Measurements from ENCODE around the gene PRKAR1A. TPM values are rescaled to one million over a fixed set of nuclear protein-coding genes. Genes with fewer than 3 reads are reported as not detected.

Gene PRKAR1A
- total RNA-seq, 1 donor from 2014 or later = 265 TPM

Other genes with a start within 250 kb of the PRKAR1A start
- gene SLC16A6, start 221.3 kb upstream of the PRKAR1A start, total RNA-seq = 3.1 and 3.4 TPM in 2 replicates
- 7.3 and 9.6 TPM in 2 replicates for gene ARSG, start 220.9 kb upstream of the PRKAR1A start, total RNA-seq
- 14.0 and 15.7 TPM in 2 replicates for gene WIPI1, start 54.9 kb upstream of the PRKAR1A start, total RNA-seq
- gene FAM20A, start 88.9 kb downstream of the PRKAR1A start, total RNA-seq = not detected in 2 replicates

Data from activated T-helper 2 cell treated with anti-CD3 and anti-CD28 coated beads, Interferon-gamma antibody, Interleukin-2, Interleukin-4, amounts not matched to agents 10 μg/mL and 5 μg/mL and 100 μg/mL, durations not matched to agents 14 hours and 24 hours and 36 hours (primary cell).